H1 (cell line): ENCODE results near the gene MANBA. TPM values are rescaled to one million over a fixed set of nuclear protein-coding genes. Genes with fewer than 3 reads are reported as not detected.

ENCODE experiments used
- CTCF ChIA-PET: fragments of 300-600 bp; sonication (Branson Sonifier 250); formaldehyde crosslinking; loops from one replicate; lab custom pipeline; 2021; ENCODE audit not compliant: partially characterized antibody; lab: Charles Lee
- POLR2A ChIA-PET: fragments of 300-600 bp; sonication (Branson Sonifier 250); formaldehyde crosslinking; loops from one replicate; lab custom pipeline; 2021; ENCODE audit warnings: inconsistent platforms; ENCODE audit not compliant: partially characterized antibody; lab: Charles Lee
- DNase-seq, 2 experiments: peaks; one replicate each; pipeline versions ENCODE4 v3.0.0 to v3.0.0-alpha.2; 2010 to 2022; ENCODE audit warnings: low spot score in 2 of 2, low read depth in 1 of 2, mixed read lengths in 1 of 2
- FAIRE-seq: peaks from 2 replicates; lab custom pipeline; 2011; peaks lifted over from hg19 to GRCh38; lab: Jason Lieb, UNC
- H2AFZ ChIP-seq: 2 replicates; pipeline ENCODE4 v1.8.1; 2012; ENCODE audit warnings: low read length, inconsistent platforms
- H2AK5ac ChIP-seq: 2 replicates; pipeline ENCODE4 v1.6.1; 2013; ENCODE audit warnings: low read depth, low read length
- H2BK120ac ChIP-seq: replicated peaks from 2 replicates; pipeline ENCODE3; 2013; ENCODE audit warnings: low read depth, low read length, inconsistent platforms
- H2BK12ac ChIP-seq: 2 replicates; pipeline ENCODE4 v1.6.1; 2013; ENCODE audit warnings: low read depth, low read length
- H2BK15ac ChIP-seq: 2 replicates; pipeline ENCODE4 v1.6.1; 2013; ENCODE audit warnings: low read length
- H2BK20ac ChIP-seq: 2 replicates; pipeline ENCODE4 v1.6.1; 2013; ENCODE audit warnings: low read length
- H2BK5ac ChIP-seq: 2 replicates; pipeline ENCODE4 v1.6.1; 2013; ENCODE audit warnings: low read depth, low read length
- H3K14ac ChIP-seq: 2 replicates; pipeline ENCODE4 v1.6.1; 2013; ENCODE audit warnings: inconsistent platforms; ENCODE audit not compliant: insufficient read length
- H3K18ac ChIP-seq: 2 replicates; pipeline ENCODE4 v1.6.1; 2013; ENCODE audit warnings: low read length; ENCODE audit errors: extremely low read depth
- H3K23ac ChIP-seq: 2 replicates; pipeline ENCODE4 v1.6.1; 2013; ENCODE audit warnings: inconsistent platforms; ENCODE audit not compliant: insufficient read length
- H3K23me2 ChIP-seq: 2 replicates; pipeline ENCODE4 v1.6.1; 2013; ENCODE audit warnings: low read depth, low read length
- H3K27ac ChIP-seq: 2 replicates; pipeline ENCODE4 v1.6.1; 2011; ENCODE audit warnings: low read depth, low read length, inconsistent platforms
- H3K27me3 ChIP-seq, 4 experiments: replicated peaks in 1 of 4; 1 replicate in 1 of 4; 2 replicates in 3 of 4; pipeline versions ENCODE4 v1.6.1 to v1.8.1; 2011 to 2013; ENCODE audit warnings: low read length in 3 of 4, mild to moderate bottlenecking in 3 of 4, inconsistent platforms in 2 of 4, mixed read lengths in 2 of 4, moderate library complexity in 1 of 4; ENCODE audit not compliant: control insufficient read depth in 3 of 4, insufficient read depth in 3 of 4; ENCODE audit errors: extremely low read depth in 1 of 4
- H3K36me3 ChIP-seq, 4 experiments: 2 replicates each; pipeline versions ENCODE4 v1.6.1 to v1.8.1; 2011 to 2013; ENCODE audit warnings: mild to moderate bottlenecking in 4 of 4, low read length in 3 of 4, moderate library complexity in 2 of 4, control low read depth in 1 of 4, inconsistent platforms in 1 of 4; ENCODE audit not compliant: insufficient read depth in 4 of 4, control insufficient read depth in 2 of 4
- H3K4ac ChIP-seq: replicated peaks from 2 replicates; pipeline ENCODE3; 2013; ENCODE audit warnings: low read length, low read depth, mixed read lengths, inconsistent platforms; ENCODE audit not compliant: insufficient read length
- H3K4me1 ChIP-seq, 4 experiments: replicated peaks in 1 of 4; 1 replicate in 1 of 4; 2 replicates in 3 of 4; pipeline versions ENCODE4 v1.6.1 to v1.8.1; 2011 to 2013; ENCODE audit warnings: low read length in 3 of 4, inconsistent platforms in 2 of 4, mixed read lengths in 1 of 4; ENCODE audit not compliant: insufficient read depth in 4 of 4, control insufficient read depth in 3 of 4
- H3K4me2 ChIP-seq, 2 experiments: 2 replicates each; pipeline versions ENCODE4 v1.6.1 to v1.8.1; 2011 to 2013; ENCODE audit warnings: low read depth in 2 of 2, low read length in 2 of 2, control low read depth in 1 of 2, inconsistent platforms in 1 of 2, mild to moderate bottlenecking in 1 of 2; ENCODE audit not compliant: insufficient read depth in 1 of 2
- H3K4me3 ChIP-seq, 4 experiments: fragments of 200-600, 300-600 bp in 1 of 4; sonication (generic), shearing (Covaris generic), sonication (Bioruptor Twin) in 1 of 4; 2 replicates each; pipeline versions ENCODE4 v1.5.1 to v1.8.1; 2011 to 2016; ENCODE audit warnings: low read length in 4 of 4, low read depth in 3 of 4, control low read depth in 2 of 4, inconsistent platforms in 2 of 4, mild to moderate bottlenecking in 2 of 4, mixed read lengths in 1 of 4, moderate library complexity in 1 of 4; ENCODE audit not compliant: insufficient read depth in 2 of 4; ENCODE audit errors: extremely low read depth in 1 of 4
- H3K56ac ChIP-seq: replicated peaks from 2 replicates; pipeline ENCODE3; 2013; ENCODE audit warnings: low read depth, mild to moderate bottlenecking, mixed read lengths, low read length, inconsistent platforms; ENCODE audit not compliant: insufficient read length
- H3K79me1 ChIP-seq: 2 replicates; pipeline ENCODE4 v1.6.1; 2013; ENCODE audit warnings: low read depth, low read length, control low read depth
- H3K79me2 ChIP-seq, 2 experiments: 2 replicates each; pipeline versions ENCODE4 v1.6.1 to v1.8.1; 2012 to 2013; ENCODE audit warnings: low read length in 2 of 2, mild to moderate bottlenecking in 2 of 2, inconsistent platforms in 1 of 2; ENCODE audit not compliant: insufficient read depth in 2 of 2, control insufficient read depth in 1 of 2
- H3K9ac ChIP-seq, 4 experiments: replicated peaks in 1 of 4; 1 replicate in 1 of 4; 2 replicates in 3 of 4; pipeline versions ENCODE4 v1.6.1 to v1.8.1; 2011 to 2013; ENCODE audit warnings: low read depth in 3 of 4, low read length in 3 of 4, control low read depth in 2 of 4, mild to moderate bottlenecking in 2 of 4, moderate library complexity in 2 of 4, inconsistent platforms in 1 of 4; ENCODE audit errors: extremely low read depth in 1 of 4
- H3K9me3 ChIP-seq, 2 experiments: 2 replicates each; pipeline versions ENCODE4 v1.6.1 to v1.8.1; 2012 to 2013; ENCODE audit warnings: mild to moderate bottlenecking in 2 of 2, moderate library complexity in 2 of 2, control low read depth in 1 of 2, inconsistent platforms in 1 of 2, low read depth in 1 of 2, low read length in 1 of 2, mixed read lengths in 1 of 2; ENCODE audit not compliant: insufficient read depth in 2 of 2
- H4K20me1 ChIP-seq, 2 experiments: replicated peaks in 1 of 2; 2 replicates each; pipeline versions ENCODE3 to v1.8.1; 2011 to 2013; ENCODE audit warnings: inconsistent platforms in 2 of 2, low read length in 2 of 2, mild to moderate bottlenecking in 1 of 2; ENCODE audit not compliant: insufficient read depth in 2 of 2, control insufficient read depth in 1 of 2
- H4K5ac ChIP-seq: 2 replicates; pipeline ENCODE4 v1.6.1; 2013; ENCODE audit warnings: low read length, low read depth, mixed read lengths, inconsistent platforms; ENCODE audit not compliant: insufficient read length
- H4K8ac ChIP-seq: 2 replicates; pipeline ENCODE4 v1.8.0; 2013; ENCODE audit warnings: mild to moderate bottlenecking, moderate library complexity, low read length, inconsistent platforms; ENCODE audit not compliant: insufficient read depth; ENCODE audit errors: extremely low read depth
- H4K91ac ChIP-seq: replicated peaks from 2 replicates; pipeline ENCODE3; 2013; ENCODE audit warnings: low read length, mixed read lengths, inconsistent platforms; ENCODE audit not compliant: insufficient read length
- ATF3 ChIP-seq: IDR thresholded peaks from 2 replicates; pipeline ENCODE4 v1.6.1; 2011; ENCODE audit warnings: low read depth, mild to moderate bottlenecking, low read length; ENCODE audit not compliant: insufficient read depth
- CBX5 ChIP-seq: fragments of 300-800, 300-1000 bp; sonication (generic); IDR thresholded peaks from 2 replicates; pipeline ENCODE4 v1.7.1; 2016; ENCODE audit warnings: antibody characterized with exemption, low read length, low read depth
- E2F6 ChIP-seq: IDR thresholded peaks from 2 replicates; pipeline ENCODE4 v1.6.1; 2012; ENCODE audit warnings: inconsistent platforms
- EZH2 ChIP-seq: fragments of 200-600 bp; sonication (generic); IDR thresholded peaks from 2 replicates; pipeline ENCODE4 v1.7.1; 2012; ENCODE audit warnings: low read depth, mild to moderate bottlenecking, moderate library complexity, low read length, inconsistent platforms; ENCODE audit not compliant: severe bottlenecking
- PHF8 ChIP-seq: fragments of 200-600 bp; sonication (generic); conservative IDR thresholded peaks from 2 replicates; pipeline ENCODE4 v1.7.1; 2012; ENCODE audit warnings: low read depth, mild to moderate bottlenecking, inconsistent platforms, low read length, moderate library complexity
- POU5F1 ChIP-seq: IDR thresholded peaks from 2 replicates; pipeline ENCODE4 v1.6.1; 2011; ENCODE audit warnings: low read depth, mild to moderate bottlenecking, low read length, moderate library complexity
- RFX5 ChIP-seq: IDR thresholded peaks from 2 replicates; pipeline ENCODE4 v1.6.1; 2011; ENCODE audit warnings: low read depth, low read length, improper control_type of control experiment, borderline replicate concordance
- RNF2 ChIP-seq: fragments of 200-900, 300-1000 bp; sonication (generic); IDR thresholded peaks from 2 replicates; pipeline ENCODE4 v1.7.1; 2016; ENCODE audit warnings: borderline replicate concordance, low read depth, mild to moderate bottlenecking, antibody characterized with exemption, low read length; ENCODE audit not compliant: poor library complexity, severe bottlenecking; ENCODE audit errors: missing control alignments
- SRF ChIP-seq: IDR thresholded peaks from 2 replicates; pipeline ENCODE4 v1.6.1; 2011; ENCODE audit warnings: mild to moderate bottlenecking, low read depth, low read length, moderate library complexity
- WGBS, 2 experiments: shearing (Covaris generic) in 1 of 2; methylation state at CpG; one replicate each; pipeline versions ENCODE4 v1.1.6 to v1.1.7; 2013 to 2015; ENCODE audit warnings: low lambda C conversion rate in 2 of 2, mixed read lengths in 2 of 2, inconsistent platforms in 1 of 2, low coverage in 1 of 2, missing lambda C conversion rate in 1 of 2; ENCODE audit not compliant: insufficient replicate concordance in 2 of 2, insufficient coverage in 1 of 2, insufficient read length in 1 of 2; ENCODE audit errors: extremely low coverage in 1 of 2, missing lambda C conversion rate in 1 of 2; 5-methylcytosine and 5-hydroxymethylcytosine counted together
- polyA plus RNA-seq, 7 experiments: library from polyadenylated mRNA; depleted of rRNA in 3 of 7; stranded (reverse) in 5 of 7; unstranded in 2 of 7; fragments of >200 nt in 5 of 7; fragments of 200-250 nt in 2 of 7; gene quantifications; 1 replicate in 5 of 7; 2 replicates in 1 of 7; 4 replicates in 1 of 7; pipeline versions ENCODE4 v1.2.1 to v1.2.3, GENCODE V29; 2011 to 2013; ENCODE audit warnings: missing spikeins in 2 of 7, mixed read lengths in 2 of 7
- total RNA-seq: library from RNA; stranded (reverse); fragmentation: NEBNext Ultra II Directional; extraction: Animal tissue kit (Norgen Biotek cat#: 25700); gene quantifications from 2 replicates; pipeline ENCODE4 v1.2.1, GENCODE V29; 2021

MANBA gene
- total and polyA plus RNA-seq, 2 of the 8 experiments (the other 6 are each of a cell fraction or from before 2014, with no cell fraction given) = 22.9 to 27.8 TPM

- Histone ChIP-seq H3K79me2 (no peaks in the 10 kb centered on the region), H2BK5ac (no peak overlapping the region), H2BK15ac (no peak overlapping the region), H2AFZ (no peak overlapping the region), H3K9ac (no peak overlapping the region), H2BK120ac (no peak overlapping the region), H3K27ac (no peak overlapping the region), H3K36me3 (peaks cover 4 to 18% (median 10%) of the 10 kb centered on the region in 4 experiments; a peak in 6 of 8 replicates), H4K8ac (no peak overlapping the region), H3K9me3 (no peaks in the 10 kb centered on the region), H4K20me1 (no peaks in the 10 kb centered on the region), H3K56ac (no peak overlapping the region), H3K14ac (no peak overlapping the region), H3K4me2 (no peak overlapping the region), H3K23me2 (no peaks in the 10 kb centered on the region), H3K4me3 (no peak overlapping the region), H2BK20ac (no peak overlapping the region), H3K27me3 (no peaks in the 10 kb centered on the region), H3K23ac (no peak overlapping the region), H3K79me1 (no peaks in the 10 kb centered on the region), H4K5ac (no peak overlapping the region), H4K91ac (no peak overlapping the region), H2BK12ac (no peak overlapping the region), H2AK5ac (no peak overlapping the region), H3K18ac (no peak overlapping the region), H3K4me1 (no peaks in the 10 kb centered on the region), H3K4ac (no peak overlapping the region)
- ChIA-PET CTCF (interaction anchor here (1.2 to 1.5 kb wide), 3 partner anchors 9 to 380 kb away, joined by 3 to 5 read pairs (median 5); no protein-coding TSS in a partner anchor), POLR2A (no interaction called here)
- DNase-seq (no peak), FAIRE-seq (no peak)
- 91% methylated on average over 13 of the region's 13 CpGs; no CpG with 5 or more reads in 1 of the 2 experiments for WGBS, 2 experiments
- TF ChIP-seq E2F6 (no peak), RFX5 (no peak), SRF (no peak), POU5F1 (no peak), ATF3 (no peak), PHF8 (no peak), CBX5 (no peak), RNF2 (no peak), EZH2 (no peak)
Observed at GRCh38 chr4:102629673-102630072, 131.1 kb downstream of the MANBA start.
